GM12878 (cell line): ENCODE measurements around the gene PKD1L1. TPM values are rescaled to one million over a fixed set of nuclear protein-coding genes. Genes with fewer than 3 reads are reported as not detected.

Experiments
- TBL1XR1 ChIP-seq: IDR thresholded peaks from 2 replicates; pipeline ENCODE4 v1.6.1; 2012; ENCODE audit warnings: low read depth, low read length, improper control_type of control experiment
- ZNF687 ChIP-seq: fragments of 450-650 bp; IDR thresholded peaks from 2 replicates; pipeline ENCODE4 v1.6.1; 2017; ENCODE audit warnings: mild to moderate bottlenecking, moderate library complexity
- polyA plus RNA-seq, 11 experiments: library from polyadenylated mRNA; depleted of rRNA in 4 of 11; unstranded in 6 of 11; stranded (reverse) in 5 of 11; fragments of >200 nt; fragmentation: Nextera tagmentation in 4 of 11; fragmentation: Illumina TruSeq in 1 of 11; extraction: Ambion mirVana in 4 of 11; extraction: Trizol in 1 of 11; gene quantifications; 1 replicate in 1 of 11; 2 replicates in 10 of 11; pipeline versions ENCODE4 v1.2.1 to v1.2.3, GENCODE V29; 2011 to 2016; ENCODE audit warnings: inconsistent platforms in 2 of 11, missing spikeins in 2 of 11, low read depth in 1 of 11
- total RNA-seq, 4 experiments: library from RNA; depleted of rRNA in 3 of 4; stranded (reverse); fragments of >200 nt in 3 of 4; fragmentation: Illumina TruSeq in 1 of 4; extraction: Trizol in 1 of 4; gene quantifications; 2 replicates each; pipeline versions ENCODE4 v1.2.1 to v1.2.3, GENCODE V29; 2013 to 2021
- TF ChIP-seq, protein P1 (sequence below): fragments of 450-650 bp; formaldehyde crosslinking; IDR thresholded peaks from 2 replicates; pipeline ENCODE4 v1.4.0; 2022; ENCODE audit warnings: mild to moderate bottlenecking, moderate library complexity

Gene PKD1L1
- total and polyA plus RNA-seq, 10 of the 15 experiments (the other 5 are each of a cell fraction or from before 2014, with no cell fraction given): under 0.01 to 0.05 (median 0.02) TPM; not detected in 3

DNA sequence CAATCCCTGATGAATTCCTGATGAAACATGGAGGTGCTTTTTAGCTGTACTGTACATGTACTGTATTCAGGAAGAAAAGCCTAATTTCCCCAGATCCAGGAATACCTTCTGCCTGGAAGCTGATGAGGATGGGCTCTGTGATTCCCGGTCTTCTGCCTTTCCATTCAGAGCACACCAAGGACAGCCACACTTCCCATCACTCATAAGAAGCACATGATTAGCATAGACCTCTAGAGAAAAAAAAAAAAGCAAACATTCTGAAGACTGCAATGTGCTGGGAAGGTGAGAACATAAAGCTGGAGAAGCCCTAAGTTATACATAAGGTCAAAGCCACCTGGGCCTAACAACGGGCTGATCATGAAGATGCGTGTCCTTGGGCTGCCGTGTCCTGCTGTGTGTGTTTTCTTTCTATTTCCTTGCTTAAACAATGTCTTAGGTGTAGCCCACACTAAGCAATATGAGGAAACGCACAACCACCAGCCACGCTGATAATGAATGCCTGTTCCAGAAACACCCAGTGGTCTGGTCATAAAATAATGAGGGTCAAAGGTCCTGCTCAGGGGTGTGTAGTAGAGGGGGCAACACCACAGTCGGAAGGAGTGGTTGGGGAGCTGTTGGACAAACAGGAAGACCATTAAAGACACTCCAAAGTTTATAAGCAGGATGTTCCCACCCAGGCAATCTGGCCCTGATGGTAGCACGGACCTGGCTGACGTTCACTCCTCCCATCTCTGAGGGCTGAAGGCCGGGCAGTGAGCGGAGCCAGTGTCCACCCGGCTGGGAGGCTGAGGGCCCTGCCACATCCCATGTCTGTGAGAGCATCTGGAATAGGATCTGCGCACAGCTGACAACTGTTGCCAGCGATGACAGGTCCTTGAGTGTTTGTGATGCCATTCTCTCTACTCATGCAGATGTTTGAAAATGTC lies 7.9 kb downstream of the PKD1L1 start (continued):
- TF ChIP-seq TBL1XR1 (no peak), ZNF687 (no peak)
- TF ChIP-seq, protein P1, sequence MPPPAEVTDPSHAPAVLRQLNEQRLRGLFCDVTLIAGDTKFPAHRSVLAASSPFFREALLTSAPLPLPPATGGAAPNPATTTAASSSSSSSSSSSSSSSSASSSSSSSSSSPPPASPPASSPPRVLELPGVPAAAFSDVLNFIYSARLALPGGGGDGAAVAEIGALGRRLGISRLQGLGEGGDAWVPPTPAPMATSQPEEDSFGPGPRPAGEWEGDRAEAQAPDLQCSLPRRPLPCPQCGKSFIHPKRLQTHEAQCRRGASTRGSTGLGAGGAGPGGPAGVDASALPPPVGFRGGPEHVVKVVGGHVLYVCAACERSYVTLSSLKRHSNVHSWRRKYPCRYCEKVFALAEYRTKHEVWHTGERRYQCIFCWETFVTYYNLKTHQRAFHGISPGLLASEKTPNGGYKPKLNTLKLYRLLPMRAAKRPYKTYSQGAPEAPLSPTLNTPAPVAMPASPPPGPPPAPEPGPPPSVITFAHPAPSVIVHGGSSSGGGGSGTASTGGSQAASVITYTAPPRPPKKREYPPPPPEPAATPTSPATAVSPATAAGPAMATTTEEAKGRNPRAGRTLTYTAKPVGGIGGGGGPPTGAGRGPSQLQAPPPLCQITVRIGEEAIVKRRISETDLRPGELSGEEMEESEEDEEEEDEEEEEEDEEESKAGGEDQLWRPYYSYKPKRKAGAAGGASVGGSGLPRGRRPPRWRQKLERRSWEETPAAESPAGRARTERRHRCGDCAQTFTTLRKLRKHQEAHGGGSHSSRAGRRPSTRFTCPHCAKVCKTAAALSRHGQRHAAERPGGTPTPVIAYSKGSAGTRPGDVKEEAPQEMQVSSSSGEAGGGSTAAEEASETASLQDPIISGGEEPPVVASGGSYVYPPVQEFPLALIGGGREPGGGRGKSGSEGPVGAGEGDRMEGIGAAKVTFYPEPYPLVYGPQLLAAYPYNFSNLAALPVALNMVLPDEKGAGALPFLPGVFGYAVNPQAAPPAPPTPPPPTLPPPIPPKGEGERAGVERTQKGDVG (CRISPR knock-in tag): no peak
